Ramos (cell line): ENCODE results near the gene ASS1.
"Not testable (repeated sequence)": the region's sequence is repeated elsewhere in the genome, so short reads cannot be mapped to it uniquely, and the experiment has no call there.

Source experiments
- in situ Hi-C: fragments of 300-500 bp; cut with MboI; formaldehyde crosslinking; loops from one replicate; pipeline ENCODE4 v1.14.3; 2022; ENCODE audit warnings: low sequenced_read_pairs; ENCODE audit not compliant: unreplicated experiment

ASS1 gene

DNA sequence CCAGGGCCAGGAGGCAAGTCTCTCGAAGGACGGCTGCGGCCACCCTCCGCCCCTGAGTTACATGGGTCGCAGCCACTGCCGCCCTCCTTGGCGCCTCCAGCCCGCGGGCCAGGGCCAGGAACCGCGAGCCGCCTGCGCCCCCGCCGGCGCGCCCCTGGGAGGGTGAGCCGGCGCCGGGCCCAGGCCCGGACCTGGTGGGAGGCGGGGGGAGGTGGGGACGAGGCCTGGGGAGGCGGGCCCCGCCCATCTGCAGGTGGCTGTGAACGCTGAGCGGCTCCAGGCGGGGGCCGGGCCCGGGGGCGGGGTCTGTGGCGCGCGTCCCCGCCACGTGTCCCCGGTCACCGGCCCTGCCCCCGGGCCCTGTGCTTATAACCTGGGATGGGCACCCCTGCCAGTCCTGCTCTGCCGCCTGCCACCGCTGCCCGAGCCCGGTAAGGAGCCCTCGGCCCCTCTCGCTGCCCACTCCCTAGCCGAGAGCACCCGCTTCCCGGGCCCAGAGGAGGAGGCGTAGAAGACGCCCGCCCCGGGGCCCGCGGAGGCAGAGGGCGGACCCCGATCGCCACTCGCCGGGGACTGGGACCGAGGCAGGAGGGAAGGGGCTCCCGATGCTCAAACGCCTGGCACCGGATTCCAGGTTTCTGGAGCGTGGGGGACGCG, at the start of gene ASS1:
ASS1 (plus strand) TSS at position 397 of the 657 bp plus-strand sequence. CDS start 7,268 bp downstream, outside the sequence.
- in situ Hi-C loops, result no loop called here

DNA sequence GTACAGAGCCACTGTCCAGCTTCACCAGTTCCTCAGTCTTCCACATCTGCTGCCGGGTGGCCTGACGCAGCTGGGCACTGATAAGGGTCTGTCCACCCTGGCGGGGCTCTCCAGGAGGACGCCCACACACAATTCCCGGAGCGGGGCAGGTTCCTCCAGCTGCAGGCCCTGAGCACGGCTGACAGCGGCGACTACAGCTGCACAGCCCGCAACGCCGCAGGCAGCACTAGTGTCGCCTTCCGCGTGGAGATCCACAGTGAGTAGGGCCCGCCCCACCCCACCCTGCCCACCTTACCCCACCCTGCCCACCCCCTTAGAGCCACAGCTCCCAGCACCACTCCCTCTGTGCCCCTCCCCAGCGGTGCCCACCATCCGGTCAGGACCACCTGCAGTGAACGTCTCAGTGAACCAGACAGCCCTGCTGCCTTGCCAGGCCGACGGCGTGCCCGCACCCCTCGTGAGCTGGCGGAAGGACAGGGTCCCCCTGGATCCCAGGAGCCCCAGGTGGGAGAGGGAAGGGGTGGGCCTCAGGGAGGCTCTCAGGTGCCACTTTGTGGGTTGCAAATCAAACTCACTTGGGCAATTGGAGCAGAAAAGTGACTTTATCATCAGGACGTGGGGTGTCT, 48.8 kb upstream of the ASS1 start:
- in situ Hi-C loops, result no loop called here

DNA sequence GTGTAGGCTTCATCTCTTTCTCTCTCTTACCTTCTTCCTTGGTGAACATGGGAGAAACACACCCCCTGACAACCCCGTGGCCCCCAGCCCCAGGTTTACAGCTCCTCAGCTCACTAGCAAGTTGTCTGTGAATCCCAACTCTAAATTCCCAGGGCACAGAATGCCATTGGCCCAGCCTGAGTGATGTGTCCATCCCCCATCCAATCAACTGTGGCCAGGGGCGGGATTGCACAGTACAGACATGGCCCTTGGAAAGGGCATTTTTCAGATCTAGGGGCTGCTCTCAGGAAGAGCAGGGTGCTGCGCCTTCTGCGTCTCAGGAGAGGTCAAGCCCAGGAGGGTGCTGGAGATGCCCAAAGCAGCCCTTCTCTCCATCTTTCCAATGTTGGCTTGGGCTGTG, 48.2 kb upstream of the ASS1 start:
- in situ Hi-C loops, result no loop called here

DNA sequence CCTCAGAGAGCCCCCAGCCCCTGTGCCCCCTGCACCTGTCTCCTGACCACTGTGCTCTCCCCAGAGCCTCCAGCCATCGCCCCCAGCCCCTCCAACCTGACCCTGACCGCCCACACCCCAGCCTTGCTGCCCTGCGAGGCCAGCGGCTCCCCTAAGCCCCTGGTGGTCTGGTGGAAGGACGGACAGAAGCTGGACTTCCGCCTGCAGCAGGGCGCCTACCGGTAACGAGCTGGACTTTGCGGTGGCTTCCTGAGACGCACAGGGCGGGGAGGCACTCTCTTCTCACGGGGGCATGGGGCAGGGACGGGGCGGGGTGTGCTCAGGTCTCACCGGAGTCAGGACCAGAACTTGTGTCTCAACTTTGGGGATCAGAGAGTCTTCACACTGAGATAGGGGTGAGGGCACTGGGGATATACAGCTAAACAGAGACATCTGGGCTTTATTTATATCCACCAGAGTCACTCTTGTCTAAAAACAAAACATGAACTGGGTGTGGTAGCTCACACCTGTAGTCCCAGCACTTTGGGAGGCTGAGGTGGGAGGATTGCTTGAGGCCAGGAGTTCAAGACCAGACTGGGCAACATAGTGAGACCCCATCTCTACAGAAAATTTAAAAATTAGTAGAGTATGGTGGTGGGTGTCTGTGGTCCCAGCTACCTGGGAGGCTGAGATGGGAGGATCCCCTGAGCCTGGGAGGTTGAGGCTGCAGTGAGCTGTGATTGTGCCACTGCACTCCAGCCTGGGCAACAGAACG, 46.1 kb upstream of the ASS1 start:
- in situ Hi-C loops, result no loop called here

DNA sequence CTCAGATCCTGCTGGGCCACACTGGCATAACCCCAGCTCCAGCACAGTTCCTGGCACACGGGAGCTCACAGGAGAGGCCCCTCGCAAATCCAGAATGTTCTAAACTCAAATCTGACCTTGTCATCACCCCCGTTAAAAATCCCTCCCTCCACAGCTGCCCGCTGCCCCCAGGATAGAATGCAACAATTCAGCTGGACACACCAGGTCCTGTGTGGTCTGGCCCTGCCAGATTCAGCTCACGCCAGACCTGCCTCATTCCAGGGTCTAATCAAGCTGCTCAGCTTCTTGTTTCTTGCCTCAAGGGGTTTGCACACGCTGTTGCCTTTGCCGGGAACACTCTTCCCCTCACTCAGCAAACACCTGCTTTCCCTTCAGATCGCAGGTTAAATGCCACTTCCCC, 45.0 kb upstream of the ASS1 start:
- in situ Hi-C loops, result no loop called here

DNA sequence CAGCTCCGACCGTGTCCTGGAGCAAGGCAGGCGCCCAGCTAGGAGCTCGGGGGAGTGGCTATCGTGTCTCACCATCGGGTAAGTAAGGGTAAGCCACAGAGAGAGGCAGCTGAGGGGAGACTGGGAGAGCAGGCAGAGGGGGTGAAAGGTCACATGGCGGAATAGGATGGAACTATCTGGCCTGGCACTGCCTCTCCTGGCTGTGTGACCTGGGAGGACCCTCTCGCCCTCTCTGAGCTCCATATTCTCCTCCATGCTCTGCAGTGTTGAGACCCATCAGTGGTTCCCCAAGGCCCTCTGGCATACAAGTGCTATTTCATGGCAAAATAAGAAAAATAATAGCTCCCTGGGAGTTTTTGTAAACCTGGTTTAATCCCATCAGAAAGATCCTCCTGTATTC, 43.9 kb upstream of the ASS1 start:
- in situ Hi-C loops, result no loop called here

DNA sequence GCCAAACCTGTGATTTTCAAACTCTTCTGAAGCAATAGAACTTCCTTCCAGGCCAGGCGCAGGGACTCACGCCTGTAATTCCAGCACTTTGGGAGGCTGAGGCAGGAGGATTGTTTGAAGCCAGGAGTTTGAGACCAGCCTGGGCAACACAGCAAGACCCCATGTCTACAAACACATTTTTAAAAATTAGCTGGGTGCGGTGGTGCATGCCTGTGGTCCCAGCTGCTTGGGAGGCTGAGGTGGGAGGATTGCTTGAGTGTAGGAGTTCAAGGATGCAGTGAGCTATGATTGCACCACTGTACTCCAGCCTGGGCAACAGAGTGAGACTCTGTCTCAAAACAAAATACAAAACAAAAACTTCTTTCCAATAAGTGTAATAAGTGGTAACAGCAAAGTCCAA, 43.0 kb upstream of the ASS1 start:
- in situ Hi-C loops, result not testable (repeated sequence)

DNA sequence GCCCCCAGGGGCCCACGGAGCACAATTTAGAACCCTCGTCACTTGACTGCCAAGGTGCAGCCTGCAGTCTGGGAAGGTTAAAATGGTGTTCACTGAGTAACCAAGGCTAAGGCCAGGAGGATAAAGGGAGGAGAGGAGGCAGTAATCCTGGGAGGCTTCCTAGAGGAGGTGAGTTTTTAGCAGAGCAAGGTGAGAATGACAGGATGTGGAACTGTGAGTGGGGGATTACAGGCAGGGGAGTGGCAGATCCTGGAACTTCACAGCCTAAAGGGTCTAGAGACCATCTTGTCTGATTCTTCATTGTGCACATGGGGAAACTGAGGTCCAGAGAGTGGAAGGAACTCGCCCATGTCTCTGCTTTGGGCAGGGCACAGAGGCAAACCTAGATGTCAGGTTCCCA, 42.5 kb upstream of the ASS1 start:
- in situ Hi-C loops, result no loop called here

DNA sequence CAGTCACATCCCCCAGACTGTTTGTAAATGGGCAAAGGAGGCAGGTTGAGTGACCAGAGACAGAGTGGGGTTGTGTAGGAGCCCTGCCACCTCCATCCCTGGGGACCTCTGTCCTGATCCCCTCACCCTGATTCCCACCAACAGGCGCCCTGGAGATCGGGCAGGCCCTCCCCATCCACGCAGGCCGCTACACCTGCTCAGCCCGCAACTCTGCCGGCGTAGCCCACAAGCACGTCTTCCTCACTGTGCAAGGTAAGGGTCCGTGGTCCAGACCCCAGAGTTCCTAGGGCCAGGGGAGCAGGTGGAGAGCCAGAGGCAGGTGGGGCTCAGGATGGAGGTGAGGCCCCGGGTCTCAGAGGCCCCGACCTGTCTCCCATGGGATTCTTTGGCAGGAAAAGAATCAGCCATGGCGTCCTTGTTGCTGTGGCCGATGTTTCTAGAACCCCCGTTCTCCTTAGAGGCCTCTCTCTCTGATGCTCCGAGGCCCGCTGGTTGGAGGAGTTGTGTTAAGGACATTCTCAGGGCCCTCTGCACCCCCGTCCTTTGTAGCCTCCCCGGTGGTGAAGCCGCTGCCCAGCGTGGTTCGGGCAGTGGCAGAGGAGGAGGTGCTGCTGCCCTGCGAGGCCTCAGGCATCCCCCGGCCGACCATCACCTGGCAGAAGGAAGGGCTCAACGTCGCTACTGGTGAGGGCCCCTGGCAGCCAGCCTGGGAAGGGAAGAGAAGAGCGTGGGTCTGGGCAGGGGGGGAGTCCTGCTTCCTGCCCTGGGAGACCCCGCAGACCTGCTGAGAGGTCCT, 41.9 kb upstream of the ASS1 start:
- in situ Hi-C loops, result no loop called here

DNA sequence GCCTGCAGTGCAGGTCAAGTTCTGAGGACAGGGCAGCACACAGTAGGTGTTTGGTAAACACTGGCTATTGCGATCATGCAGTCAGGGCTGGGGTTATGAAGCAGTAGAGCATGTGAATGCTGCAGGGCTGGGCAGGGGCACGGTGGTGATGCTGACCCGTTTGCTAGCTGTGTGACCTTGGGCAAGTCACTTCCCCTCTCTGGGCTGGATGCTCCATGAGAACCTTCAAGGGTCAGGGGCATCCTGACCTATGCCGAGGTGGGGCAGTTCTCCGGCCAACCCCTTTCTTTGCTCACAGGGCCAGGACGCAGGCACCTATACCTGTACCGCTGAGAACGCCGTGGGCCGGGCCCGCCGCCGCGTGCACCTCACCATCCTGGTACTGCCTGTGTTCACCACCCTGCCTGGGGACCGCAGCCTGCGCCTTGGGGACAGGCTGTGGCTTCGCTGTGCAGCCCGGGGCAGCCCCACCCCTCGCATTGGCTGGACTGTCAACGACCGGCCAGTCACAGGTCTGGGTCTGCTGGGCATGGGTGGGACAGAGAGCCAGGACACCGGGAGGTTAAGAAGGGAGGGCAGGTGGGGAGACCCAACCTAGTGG, 39.0 kb upstream of the ASS1 start:
- in situ Hi-C loops, result no loop called here

DNA sequence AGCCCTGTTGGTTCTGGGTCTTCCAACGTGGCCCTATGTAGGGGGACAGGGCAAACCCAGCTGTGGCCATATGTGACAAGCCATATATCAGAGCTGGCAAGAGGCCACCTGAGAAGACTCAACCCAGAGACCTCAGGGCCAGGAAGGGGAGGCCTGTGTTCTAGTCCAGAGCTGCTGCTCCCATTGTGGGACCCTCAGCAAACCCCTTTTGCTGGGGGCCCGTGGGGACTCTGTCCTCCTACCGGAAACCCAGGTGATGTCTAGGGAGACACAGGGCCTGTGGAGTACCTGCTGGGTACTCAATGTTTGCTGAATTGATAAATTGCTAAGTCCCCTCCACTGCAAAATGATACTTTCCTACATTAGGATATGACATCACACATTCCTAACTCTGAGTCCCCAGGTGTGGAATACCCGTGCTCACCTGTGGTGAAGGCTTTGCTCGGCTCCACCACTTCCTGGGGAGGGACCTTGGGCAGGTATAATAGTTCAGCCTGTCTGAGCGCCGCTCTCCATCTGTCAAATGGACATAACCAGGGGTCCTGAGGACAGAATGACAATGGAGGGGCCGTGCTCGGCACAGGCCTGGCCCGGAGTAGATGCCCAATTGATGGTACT, 38.4 kb upstream of the ASS1 start:
- in situ Hi-C loops, result no loop called here

DNA sequence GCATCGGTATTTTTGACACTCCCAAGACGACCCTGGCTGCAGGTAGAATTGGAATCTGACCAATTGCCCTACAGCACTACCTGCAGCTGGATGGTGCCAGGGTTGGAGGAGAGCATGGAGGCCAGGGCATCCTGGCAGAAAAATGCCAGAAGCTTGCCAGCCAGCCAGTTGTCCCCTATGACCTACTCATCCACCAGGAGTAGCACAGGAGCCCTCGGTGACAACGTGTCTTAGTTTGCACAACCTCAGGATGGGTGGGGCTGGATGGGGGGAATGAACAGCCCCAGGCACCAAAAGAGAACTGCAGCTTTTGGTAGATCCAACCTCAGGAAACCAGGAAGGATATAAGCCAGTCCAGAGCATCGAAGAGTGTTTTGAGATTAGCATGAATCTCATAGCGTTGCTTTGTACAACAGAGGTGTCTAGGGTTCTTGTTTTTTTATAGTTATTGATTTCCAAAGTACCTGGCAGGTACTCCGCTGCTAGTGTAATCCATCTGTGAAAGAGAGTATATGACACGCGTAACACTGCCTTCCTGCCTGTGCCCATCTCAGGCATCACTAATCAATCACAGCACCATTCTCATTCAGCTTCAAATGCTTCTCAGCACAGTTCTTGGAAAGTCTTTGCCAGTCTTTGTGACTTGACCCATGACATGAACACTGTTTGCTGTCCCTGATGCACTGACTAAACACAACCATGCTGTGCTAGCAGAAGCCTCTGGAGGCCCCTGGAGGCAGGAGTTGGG, 36.7 kb upstream of the ASS1 start:
- in situ Hi-C loops, result no loop called here

DNA sequence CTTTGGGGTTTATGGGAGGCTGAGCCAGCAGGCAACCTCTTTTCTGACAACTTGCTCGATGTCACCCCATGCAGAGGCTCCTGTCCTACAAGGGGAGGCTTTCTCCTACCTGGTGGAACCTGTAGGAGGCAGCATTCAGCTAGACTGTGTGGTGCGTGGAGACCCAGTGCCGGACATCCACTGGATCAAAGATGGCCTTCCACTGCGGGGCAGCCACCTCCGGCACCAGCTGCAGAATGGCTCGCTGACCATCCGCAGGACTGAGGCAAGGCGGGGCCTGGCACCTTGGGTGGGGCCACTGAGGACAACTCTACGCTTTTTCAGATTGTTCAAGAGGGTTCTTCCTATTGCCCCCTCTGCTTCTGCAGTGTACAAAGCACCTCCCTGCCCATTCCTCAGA, 36.1 kb upstream of the ASS1 start:
- in situ Hi-C loops, result no loop called here

DNA sequence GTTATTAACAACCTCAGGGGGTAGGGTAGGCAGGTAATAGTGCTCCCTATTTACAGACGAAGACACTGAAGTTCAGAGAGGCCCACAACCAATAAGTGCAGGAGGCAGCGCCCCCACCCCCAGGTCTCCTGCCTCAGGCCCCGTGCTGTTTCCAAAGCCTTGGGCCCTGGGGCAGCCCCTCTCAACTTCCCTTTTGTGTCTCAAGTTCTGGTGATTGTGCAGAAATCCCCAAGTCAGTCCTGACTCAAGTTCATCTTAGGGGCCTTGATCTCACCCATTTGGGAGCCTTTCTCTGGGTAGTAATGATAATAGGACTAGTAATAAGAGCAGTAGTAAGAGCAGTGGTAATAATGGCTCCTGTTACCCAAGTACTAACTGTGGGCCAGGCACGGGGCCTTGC, 35.5 kb upstream of the ASS1 start:
- in situ Hi-C loops, result no loop called here

DNA sequence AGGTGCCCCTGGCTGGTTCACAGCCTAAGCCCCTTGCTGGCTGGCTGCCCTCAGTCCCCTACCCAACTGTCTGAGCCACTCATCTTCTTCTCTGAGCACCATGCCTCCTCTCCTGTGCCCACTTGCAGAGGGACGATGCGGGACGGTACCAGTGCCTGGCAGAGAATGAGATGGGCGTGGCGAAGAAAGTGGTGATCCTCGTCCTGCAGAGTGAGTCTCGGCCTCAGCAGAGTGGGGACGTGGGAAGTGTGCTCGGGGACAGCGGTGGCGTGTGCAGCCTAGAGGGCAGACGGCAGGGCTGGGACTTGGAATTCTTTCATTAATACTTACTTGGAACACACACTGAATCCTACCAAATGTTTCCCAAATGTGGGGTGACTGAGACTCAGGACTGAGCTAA, 34.3 kb upstream of the ASS1 start:
- in situ Hi-C loops, result no loop called here

DNA sequence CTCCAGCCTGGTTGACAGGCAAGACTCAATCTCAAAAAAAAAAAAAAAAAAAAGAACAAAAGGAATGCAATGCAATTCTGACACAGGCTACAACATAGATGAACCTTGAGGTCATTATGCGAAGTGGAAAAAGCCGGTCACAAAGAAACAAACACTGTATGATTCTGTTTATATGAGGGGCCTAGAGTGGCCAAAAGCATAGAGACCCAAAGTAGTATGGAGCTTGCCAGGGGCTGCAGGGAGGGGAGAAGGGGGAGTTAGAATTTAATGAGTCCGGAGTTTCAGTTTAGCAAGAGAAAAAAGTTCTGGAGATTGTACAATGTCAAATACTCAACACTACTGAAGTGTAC, 33.2 kb upstream of the ASS1 start:
- in situ Hi-C loops, result no loop called here

DNA sequence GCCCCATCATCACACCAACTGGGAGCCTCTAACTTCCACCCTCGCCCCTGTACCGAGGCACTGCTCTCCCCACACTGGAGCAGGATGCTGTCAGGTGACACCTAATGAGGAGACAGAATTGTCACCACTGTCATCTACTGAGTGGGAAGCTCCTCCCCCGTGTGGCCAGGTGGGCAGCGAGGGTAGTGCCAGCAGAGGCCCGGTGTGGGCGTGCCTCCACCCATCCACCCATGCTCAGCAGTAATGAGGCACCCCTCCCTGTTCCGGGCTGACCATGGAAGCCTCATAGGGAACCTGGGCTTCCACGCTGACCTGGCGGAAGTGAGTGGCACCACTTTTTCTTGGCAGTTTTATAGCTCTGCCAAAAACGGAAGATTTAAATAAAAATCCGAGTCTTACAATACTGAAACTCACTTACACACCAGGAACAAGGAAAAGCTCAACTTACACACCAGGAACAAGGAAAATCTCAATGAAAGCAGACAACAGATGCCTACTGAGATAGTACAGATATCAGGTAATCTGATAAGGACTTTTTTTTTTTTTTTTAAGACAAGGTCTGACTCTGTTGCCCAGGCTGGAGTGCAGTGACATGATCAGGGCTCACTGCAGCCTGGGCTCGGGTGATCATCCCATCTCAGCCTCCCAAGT, 30.6 kb upstream of the ASS1 start:
- in situ Hi-C loops, result no loop called here

DNA sequence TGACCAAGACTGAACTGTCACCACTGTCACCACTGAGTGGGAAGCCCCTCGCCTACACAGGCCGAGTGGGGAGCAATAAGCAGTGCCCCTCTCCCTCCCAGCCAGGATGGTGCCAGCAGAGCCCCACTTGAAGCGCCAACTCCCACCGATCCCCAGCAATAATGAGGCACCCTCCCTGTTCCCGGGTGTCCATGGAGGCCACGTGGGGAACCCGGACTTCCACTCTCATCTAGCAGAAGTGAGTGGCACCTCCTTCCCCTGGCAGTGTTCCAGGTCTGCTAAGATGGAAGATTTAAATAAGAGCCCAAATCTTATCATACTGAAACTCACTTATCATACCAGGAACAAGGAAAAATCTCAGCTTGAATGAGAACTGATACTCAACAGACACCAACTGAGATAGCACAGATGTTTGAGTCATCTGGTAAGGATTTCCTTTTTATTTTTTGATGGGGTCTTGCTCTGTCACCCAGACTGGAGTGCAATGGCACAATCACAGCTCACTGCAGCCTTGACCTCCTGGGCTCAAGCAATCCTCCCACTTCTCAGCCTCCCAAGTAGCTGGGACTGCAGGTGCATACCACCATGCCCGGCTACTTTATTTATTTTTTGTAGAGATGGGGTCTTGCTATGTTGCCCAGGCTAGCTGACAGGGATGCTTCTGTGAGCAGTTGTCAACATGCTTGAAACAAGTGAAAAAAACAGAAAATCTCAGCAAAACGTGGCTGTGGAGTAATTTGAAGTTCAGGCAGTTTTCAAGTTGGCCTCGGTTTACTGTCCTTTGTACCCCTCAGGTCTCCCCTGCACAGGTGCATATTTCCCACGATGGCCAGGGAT, 29.6 kb upstream of the ASS1 start:
- in situ Hi-C loops, result no loop called here
